Measurements from ENCODE around the gene STX11. TPM values are rescaled to one million over a fixed set of nuclear protein-coding genes. Genes with fewer than 3 reads are reported as not detected.

The STX11 gene
- total and polyA plus RNA-seq, 10 of the 15 experiments (the other 5 are each of a cell fraction or from before 2014, with no cell fraction given): 0.66 to 38.1 (median 19.8) TPM

DNA sequence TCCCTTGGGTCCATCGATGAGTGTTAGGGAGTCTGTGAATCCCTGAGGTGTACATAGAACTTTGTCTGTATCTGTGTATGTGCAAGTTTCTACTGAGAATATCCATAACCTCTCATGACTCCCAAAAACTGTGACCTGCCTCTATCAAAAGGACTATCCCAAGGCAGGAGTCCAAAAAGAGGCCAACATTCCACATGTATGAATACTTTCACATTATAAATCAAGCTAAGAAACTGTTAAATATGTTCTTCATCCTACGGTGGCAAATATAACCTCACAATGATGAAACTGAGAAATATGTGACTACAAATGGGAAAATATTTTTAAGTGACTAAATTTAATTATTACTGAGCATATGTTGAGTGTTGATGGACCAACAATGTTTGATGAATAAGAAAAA lies 16.1 kb upstream of the STX11 start (continued):
- TF ChIP-seq E2F4 (IDR thresholded peaks at IDR 0.05; ENCODE audit: low read depth, low read length): no peak
- no peak for TF ChIP-seq SUZ12 (IDR thresholded peaks at IDR 0.05; ENCODE audit: unreplicated experiment)
- no peak for TF ChIP-seq CBX5 (IDR thresholded peaks at IDR 0.05; ENCODE audit: low read depth)

DNA sequence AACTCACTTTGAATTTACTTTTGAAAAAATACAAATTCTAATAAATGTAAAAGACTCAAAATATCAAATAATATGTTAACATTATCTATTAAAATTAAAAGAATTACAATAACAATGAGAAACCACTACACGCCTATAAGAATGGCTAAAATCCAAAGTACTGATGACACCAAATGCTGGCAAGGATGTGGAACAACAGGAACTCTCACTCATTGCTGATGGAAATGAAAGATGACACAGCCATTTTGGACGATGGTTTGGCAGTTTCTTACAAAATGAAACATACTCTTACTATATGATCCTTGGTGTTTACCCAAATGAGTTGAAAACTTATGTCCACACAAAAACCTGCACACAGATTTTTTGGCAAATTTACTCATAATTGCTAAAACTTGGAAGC lies 15.6 kb upstream of the STX11 start:
- Histone ChIP-seq H3K4me1 (ENCODE audit: control insufficient read depth, insufficient read depth, low read length) (peaks cover 7% of the 10 kb centered on the region), H3K9me3 (replicated peaks; ENCODE audit: control insufficient read depth, insufficient read depth, low read length) (no peaks in the 10 kb centered on the region), H2AFZ (ENCODE audit: control insufficient read depth, low read depth, low read length) (no peak overlapping the region), H3K27me3 (replicated peaks in 1 of 2; ENCODE audit: control insufficient read depth in 2 of 2, insufficient read depth in 2 of 2, low read length in 1 of 2) (no peaks in the 10 kb centered on the region), H3K79me2 (ENCODE audit: control insufficient read depth, insufficient read depth, low read length) (no peaks in the 10 kb centered on the region), H3K9ac (ENCODE audit: control insufficient read depth, insufficient read depth, low read length) (no peak overlapping the region), H3K4me3 (no peak overlapping the region), H3K27ac (ENCODE audit: control insufficient read depth, insufficient read depth) (no peak overlapping the region), H3K4me2 (ENCODE audit: control insufficient read depth, insufficient read depth) (no peak overlapping the region), H3K36me3 (ENCODE audit: control insufficient read depth in 2 of 2, insufficient read depth in 2 of 2, low read length in 1 of 2) (no peaks in the 10 kb centered on the region), H4K20me1 (ENCODE audit: control insufficient read depth, insufficient read depth) (no peaks in the 10 kb centered on the region)
- ChIA-PET POLR2A (no interaction called here), CTCF (interaction anchor here (1.4 kb wide), 1 partner anchor 348 kb away, joined by 3 read pairs; no protein-coding TSS in a partner anchor), RAD21 (ENCODE audit: unreplicated experiment) (no interaction called here), SMC1A (ENCODE audit: uncharacterized antibody, unreplicated experiment) (interaction anchor here (1.6 kb wide), 1 partner anchor 12 kb away, joined by 3 read pairs; no protein-coding TSS in a partner anchor)
- in situ Hi-C loops (cut with MboI) (no loop called here), intact Hi-C loops (cut with micrococcal nuclease; ENCODE audit: unreplicated experiment) (no loop called here)
- no peak for DNase-seq (ENCODE audit: low read depth, low spot score)
- 50% methylated on average over 2 of the region's 2 CpGs for WGBS (ENCODE audit: insufficient coverage, insufficient replicate concordance, low lambda C conversion rate, missing lambda C conversion rate)
- ATAC-seq: no peak
- no peak for FAIRE-seq
- no TSS peak for BruUV-seq (replicated peaks)
- TF ChIP-seq PAX8 (IDR thresholded peaks at IDR 0.05): no peak
- no peak for TF ChIP-seq EGR1 (IDR thresholded peaks at IDR 0.05; ENCODE audit: borderline replicate concordance in 1 of 2, low read depth in 2 of 2, low read length in 2 of 2)
- no peak for TF ChIP-seq ZNF687 (IDR thresholded peaks at IDR 0.05)
- no peak for TF ChIP-seq TCF3 (IDR thresholded peaks at IDR 0.05; ENCODE audit: borderline replicate concordance, insufficient read depth, low read depth, low read length)
- no peak for TF ChIP-seq NFXL1 (IDR thresholded peaks at IDR 0.05; ENCODE audit: borderline replicate concordance)
- TF ChIP-seq CREB1 (IDR thresholded peaks at IDR 0.05; ENCODE audit: low read depth): no peak
- TF ChIP-seq BACH1 (IDR thresholded peaks at IDR 0.05; ENCODE audit: borderline replicate concordance): no peak
- no peak for TF ChIP-seq RAD51 (IDR thresholded peaks at IDR 0.05)
- TF ChIP-seq ZNF217 (IDR thresholded peaks at IDR 0.05): no peak
- TF ChIP-seq RFX5 (IDR thresholded peaks at IDR 0.05; ENCODE audit: low read depth, low read length): no peak
- TF ChIP-seq CEBPB (IDR thresholded peaks at IDR 0.05; ENCODE audit: borderline replicate concordance in 1 of 2, low read depth in 2 of 2, low read length in 2 of 2): no peak
- TF ChIP-seq NR2C2 (IDR thresholded peaks at IDR 0.05; ENCODE audit: borderline replicate concordance, control insufficient read depth, insufficient read length, low read depth): no peak
- TF ChIP-seq STAT3 (IDR thresholded peaks at IDR 0.05; ENCODE audit: low read depth, low read length): no peak
- TF ChIP-seq EED (IDR thresholded peaks at IDR 0.05; ENCODE audit: low read depth): no peak
- no peak for TF ChIP-seq NBN (IDR thresholded peaks at IDR 0.05)
- no peak for TF ChIP-seq IKZF1 (conservative IDR thresholded peaks at IDR 0.05)
- TF ChIP-seq JUNB (IDR thresholded peaks at IDR 0.05): no peak

All from GM12878 (cell line).